Activated CD8-positive, alpha-beta memory T cell treated with anti-CD3 and anti-CD28 coated beads, Interleukin-2, amount 50 U/mL, for 4 hours (primary cell): ENCODE results near the gene IRF3.

ENCODE experiments used
- DNase-seq: peaks from one replicate; pipeline ENCODE4 v3.0.0-alpha.2; 2020

The IRF3 gene

DNA sequence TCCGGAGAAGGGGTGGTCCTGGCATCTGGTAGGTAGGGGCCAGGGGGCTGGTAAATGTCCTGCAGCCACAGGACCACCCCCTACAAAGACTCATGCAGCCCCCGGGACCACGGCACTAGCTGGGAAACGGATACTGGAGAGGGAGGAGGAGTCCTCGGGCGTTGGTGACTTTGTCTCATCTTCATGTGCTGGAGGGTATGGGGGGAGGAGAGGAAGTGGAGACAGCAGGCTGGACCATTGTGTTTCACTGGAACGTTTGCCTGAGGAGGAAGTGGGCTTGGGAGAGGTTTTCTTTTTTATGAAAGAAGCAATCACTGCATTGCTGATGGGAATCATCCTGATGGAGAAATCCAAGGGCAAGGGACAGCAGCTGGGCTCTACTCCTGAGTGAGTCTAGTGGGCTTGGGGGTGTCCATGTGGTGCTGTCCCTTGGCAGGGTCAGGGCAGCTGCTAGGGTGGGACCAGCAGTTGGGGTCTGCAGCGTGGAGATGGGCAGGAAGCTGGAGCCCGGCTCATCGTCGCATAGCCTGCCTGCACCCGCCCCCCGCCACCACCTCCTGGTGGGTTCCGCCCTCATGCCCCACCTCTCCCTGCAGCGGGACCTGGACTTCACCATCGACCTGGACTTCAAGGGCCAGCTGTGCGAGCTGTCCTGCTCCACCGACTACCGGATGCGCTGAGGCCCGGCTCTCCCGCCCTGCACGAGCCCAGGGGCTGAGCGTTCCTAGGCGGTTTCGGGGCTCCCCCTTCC is 22.1 kb upstream of the IRF3 start:
- DNase-seq, result no peak

DNA sequence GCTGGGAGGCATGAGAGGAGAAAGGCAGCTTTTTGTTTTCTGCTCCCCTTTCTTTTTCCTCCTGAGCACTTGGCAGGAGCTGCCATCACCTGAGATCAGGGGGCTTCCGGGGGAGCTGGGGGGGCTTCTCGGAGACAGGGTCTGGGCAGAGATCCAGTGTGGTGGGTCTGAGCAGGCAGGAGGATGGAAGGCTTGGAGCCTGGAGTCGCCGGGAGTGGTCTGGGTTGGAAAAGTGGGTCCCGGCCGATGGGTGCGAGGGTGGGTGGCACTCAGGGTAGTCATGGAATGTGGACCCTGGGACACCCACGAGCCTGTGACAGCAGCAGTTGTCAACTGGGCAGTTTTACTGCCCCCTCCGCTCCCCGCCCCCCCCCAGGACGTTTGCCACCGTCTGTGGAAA is 21.5 kb upstream of the IRF3 start:
- DNase-seq, result no peak

DNA sequence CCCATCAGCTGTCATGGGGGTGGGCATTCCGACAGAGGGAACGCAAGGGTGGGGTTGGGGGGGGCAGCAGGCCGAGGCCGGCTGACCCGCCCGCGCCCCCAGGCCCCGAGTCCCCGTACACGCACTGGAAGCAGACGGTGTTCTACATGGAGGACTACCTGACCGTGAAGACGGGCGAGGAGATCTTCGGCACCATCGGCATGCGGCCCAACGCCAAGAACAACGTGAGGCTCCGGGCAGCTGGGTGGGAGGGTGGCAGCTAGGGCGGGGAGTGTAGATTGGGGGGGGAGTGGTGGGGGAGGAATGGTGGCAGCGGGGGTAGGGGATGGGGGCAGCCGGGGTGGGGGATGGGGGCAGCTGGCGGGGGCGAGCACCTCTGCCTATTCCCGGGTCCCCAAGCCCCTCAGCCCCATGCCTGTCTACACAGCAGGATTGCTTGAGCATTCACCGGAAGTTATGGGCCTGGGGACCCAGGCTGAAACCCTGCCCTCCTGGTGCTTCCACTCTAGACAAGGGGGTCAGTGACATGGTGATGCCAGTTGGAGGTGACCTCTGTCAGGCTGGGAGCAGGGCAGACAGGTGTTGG is 20.9 kb upstream of the IRF3 start:
- DNase-seq, result no peak

DNA sequence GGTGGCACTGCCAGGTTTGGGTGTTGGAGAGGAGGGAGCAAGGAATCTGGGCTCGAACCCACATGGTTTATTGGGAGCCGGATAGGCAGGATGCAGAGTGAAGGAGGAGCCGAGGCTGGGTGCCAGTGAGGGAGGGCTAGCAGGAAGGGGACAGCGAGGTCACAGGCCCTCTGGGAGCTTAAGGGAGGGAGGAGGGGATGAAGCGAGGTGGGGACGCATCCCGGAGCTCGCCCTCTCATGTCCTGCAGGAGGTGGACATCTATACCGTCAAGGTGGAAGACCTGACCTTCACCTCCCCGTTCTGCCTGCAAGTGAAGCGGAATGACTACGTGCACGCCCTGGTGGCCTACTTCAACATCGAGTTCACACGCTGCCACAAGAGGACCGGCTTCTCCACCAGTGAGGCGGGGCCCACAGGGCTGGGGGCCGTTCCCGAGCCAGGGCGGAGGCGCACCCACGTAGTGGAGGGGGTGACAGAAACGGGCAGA is 20.2 kb upstream of the IRF3 start:
- no peak for DNase-seq

DNA sequence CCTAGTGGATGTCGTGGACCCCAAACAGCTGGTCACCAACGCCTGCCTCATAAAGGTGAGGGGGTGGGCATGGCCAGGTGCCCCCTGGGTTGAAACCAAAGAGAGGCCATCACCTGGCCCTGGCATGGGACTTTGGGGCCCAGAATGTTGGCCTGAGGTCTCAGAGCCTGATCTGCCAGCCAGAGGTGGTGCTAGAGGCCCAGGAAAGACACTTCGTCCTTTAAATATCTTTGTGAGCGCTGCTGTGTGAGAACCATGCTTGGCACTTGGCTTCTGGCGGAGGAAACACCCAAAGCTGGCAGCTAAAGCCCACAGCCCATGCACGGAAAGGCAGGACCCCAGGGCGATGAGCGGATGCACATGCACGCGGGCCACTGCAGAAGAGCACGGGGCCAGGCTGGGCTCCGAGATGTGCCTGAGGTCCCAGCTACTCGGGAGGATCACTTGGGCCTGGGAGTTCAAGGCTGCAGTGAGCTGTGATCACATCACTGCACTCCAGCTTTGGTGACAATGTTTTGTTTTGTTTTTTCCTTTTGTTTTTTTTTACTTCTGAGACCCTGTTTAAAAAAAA is 19.4 kb upstream of the IRF3 start:
- DNase-seq, result no peak

DNA sequence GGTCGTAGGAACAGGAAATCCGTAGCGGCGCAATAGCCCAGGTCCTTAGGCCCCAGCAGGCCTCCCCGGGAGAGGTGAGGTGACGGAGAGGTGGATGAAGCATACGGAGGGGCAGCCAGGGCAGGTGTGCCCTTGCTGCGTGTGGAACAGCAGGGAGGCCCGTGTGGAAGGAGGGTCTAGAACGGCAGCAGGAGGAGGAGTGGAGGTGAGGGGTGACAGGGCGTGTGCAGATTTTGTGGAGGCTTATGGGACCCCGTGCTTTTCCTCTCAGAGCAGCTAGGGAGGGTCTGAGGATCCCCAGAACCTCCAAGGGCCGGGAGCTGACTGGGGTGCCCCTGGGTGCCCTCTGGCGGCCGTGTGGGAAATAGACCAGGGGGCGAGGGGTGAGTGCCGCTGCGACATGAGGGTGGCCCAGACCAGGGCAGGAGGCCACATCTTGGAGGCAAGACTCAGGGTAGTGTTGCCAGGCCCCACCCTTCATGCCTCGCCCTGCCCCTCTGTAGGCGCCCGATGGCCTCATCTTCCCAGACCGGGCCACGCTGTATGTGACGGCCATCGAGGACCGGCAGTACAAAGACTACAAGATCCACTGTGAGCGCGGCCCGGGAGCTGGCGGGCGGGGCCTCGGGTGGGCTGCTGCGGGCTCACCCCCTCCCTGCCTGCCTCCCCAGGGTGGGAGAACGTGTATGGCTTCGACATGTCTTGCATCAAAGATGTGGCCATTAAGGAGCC is 18.8 kb upstream of the IRF3 start:
- no peak for DNase-seq

DNA sequence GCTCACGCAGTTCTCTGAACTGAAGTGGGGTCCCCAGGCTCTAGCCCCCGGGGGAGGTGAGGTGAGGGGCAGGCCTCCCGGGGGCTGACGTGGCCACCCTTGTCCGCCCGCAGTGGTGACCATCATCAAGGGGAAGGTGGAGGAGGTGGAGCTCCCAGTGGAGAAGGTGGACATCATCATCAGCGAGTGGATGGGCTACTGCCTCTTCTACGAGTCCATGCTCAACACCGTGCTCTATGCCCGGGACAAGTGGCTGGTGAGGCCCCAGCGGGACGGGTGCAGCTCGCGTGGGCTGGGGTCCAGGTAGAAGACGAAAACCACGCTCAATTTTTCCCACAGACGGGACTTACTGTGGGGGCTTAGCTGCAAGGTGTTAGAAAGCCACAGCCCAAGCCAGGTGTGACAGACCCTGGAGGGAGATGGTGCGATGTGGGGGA is 18.2 kb upstream of the IRF3 start:
- no peak for DNase-seq

DNA sequence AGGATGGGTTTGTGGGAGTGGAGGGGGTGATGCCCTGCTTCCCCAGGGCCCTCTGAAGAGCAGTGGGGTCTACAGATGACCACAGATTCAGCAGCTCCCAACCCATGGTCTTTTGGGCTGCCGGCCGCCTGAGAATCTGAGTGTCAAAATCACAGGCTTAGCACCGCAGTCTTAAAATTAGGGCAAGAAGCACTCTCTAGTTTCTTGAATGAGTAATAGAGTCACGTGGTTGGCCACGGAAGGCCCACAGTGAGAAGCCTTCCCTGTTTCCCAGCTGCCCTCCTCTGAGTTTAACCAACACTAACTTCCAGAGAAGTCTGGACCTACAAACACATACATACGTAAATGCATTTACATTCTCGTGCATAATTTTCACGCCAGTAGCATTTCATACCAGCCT is 16.6 kb upstream of the IRF3 start:
- DNase-seq, result no peak

DNA sequence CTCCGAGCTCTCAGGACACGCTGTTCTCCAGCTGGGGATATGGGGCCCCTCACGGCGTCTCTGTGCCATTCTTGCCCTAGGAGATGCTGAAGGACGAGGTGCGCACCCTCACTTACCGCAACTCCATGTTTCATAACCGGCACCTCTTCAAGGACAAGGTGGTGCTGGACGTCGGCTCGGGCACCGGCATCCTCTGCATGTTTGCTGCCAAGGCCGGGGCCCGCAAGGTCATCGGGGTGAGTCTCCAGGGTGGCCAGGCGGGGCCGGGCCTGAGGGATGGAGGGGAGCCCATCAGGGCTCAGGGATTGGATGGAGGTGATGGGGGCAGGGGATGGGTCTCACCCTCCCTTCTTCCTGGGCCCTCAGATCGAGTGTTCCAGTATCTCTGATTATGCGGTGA is 16.2 kb upstream of the IRF3 start:
- DNase-seq, result no peak

DNA sequence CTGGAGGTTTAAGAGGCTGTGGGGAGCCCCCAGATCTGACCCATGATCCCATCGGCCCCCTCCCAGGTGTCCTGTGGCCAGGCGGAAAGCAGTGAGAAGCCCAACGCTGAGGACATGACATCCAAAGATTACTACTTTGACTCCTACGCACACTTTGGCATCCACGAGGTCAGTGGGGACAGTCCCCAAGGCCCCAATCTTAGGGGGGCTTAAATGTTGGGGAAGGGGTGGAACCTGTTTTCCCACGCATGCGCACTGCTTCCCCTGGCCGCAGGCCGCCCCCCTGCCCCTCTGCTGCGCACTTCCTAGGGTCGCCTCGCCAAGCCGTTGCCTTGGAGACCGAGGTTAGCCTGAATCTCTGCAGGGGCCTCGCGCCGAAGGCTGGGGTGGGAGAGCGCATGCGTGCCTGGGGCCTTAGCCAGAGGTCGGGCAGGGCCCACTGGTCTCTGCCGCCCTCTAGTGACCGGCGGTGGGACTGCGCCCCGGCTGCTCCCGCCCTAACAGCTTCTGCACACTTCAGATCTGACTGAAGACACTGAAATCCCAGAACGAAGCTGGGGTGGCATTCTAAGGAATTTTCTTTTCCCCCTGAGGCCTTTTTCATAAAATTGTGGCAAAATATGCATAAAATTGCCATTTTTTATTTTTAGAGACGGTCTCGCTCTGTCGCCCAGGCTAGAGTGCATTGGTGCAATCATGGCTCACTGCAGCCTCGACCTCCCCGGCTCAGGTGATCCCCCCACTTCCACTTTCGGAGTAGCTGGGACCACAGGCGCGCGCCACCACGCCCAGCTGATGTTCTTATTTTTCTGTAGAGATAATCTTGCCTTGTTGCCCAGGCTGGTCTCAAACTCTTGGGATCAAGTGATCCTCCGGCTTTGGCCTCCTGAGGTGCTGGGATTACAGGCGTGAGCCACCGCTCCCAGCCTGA is 15.0 kb upstream of the IRF3 start:
- peak; percentile 97 for DNase-seq

DNA sequence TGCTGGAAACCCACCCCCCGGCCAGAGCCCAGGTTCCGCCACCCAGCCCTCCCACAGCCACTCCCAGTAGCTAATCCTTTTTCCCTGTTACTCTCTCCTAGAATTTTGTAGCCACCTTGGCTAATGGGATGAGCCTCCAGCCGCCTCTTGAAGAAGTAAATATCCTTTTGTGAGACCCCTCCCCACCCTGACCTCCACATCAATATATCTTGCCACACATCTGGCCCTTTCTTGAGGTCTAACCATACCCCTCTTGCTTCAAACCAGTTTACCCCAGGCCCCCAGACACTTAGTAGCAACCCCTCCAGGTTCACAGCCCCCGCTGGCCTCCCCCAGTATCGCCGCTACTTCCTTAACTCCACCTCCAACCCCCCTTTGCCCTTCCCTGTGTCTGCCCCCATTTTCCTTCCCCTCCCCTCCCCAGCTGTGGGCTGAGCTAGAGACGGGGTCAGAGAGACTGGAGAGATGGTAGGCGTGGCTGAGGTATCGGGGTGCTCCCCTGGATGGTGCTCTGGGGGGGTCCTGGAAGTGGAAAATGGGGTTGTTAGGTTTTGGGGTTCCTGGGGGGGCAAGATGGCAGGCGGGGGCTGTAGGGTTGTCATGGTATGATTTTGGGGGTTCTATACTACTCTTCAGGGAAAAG is 14.2 kb upstream of the IRF3 start:
- peak; percentile 17 for DNase-seq

DNA sequence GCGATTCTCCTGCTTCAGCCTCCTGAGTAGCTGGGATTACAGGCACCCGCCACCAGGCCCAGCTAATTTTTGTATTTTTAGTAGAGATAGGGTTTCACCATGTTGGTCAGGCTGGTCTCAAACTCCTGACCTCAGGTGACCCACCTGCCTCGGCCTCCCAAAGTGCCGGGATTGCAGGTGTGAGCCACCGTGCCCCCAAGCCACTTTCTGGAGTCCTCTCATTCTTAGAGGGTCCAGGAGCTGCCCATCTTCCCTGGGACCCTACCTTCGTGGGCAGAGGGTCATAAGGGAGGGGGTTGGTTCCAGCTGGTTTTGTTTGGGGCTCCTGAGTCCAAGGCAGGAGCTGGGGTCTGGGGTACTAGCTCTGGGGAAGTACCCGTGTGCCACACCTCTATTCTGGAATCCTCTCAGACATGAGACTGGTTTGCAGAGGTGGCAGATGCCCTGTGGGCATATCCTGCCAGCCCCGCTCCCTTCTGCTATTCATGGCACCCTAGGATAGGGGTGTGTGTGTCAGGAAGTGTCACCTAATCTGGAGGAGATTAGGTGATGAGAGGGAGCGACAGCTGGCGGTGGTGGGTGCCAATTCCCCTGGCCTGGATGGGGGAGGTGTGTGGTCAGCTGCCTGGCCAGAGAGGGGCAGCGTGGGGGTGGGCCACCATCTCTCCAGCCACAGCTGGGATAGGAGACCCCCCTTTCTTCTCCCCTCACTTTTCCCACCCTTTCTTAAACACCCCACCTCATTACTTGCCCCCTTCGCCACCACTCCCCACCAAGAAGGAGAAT is 13.5 kb upstream of the IRF3 start:
- no peak for DNase-seq

DNA sequence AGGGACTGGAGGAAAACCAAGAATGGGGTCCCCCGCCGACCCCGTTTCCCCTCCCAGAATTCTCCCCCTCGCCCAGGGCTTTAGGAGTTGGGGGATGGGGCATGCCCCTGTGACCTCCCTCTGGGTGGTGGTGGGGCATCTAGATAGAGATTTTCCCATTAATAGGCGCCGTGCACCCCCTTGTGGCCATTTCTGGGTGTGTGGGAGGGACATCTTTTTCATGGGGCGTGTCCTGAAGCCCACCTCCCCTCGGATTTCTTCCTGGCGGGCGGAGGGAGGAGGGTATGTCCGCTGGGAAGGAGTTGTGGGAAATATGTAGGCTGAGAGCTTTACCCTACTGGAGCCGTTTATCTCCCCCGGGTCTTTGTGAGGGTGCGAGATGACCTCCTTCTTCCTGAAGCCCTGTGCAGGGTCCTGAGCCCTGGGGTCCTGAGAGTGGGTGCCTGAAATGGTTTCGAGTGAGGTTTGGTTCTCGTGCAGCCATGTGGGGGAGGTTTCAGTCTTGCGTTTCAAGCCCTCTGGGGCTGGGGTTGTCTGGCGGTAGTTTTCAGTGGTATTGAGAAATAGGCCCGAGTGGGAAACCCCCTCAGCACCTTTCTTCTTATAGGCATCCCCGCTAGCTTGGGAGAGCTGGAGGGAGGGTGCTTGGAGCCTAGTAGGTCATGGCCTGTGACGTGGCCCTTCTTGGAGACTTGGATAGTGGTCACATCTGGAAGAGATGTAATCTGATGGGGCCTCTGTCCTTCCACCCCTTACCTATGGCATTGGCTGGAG is 12.4 kb upstream of the IRF3 start:
- peak; percentile 80 for DNase-seq

DNA sequence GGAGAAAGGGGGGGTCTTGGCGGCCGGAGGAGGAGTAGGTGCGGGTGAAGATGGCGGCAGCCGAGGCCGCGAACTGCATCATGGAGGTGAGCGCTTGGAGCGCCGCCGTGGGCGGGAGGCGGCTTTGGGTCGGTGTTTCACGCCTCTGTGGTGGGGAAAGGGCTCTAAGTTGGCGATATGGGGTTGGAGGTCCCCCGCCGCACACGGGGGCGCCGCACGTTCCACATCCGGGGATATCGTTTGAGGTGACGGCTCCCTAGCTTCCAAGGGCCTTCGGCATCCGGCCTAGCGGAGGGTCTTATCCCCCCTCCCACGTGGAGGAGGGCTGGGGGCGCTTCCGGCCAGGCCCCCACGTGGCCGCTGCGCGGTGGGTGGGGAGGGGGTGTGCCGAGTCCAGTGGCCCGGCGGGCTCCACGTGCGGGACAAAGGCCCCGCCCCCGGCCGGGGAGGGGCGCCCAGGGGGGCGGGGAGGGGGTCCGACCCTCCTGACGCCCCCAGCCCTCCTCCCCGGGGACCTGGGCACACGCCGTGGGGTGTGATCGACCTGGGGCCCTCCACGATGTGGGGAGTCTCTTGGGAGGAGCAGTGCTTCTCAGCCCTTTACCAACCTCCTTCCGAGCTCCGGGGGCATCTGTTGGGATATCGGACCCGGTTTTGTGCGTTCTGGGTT is 11.7 kb upstream of the IRF3 start, which contains the start of gene PRMT1:
Gene PRMT1 (plus strand): TSS at position 41 of the 670 bp plus-strand sequence. CDS start 10 bp downstream, at position 51.
- peak; percentile 54 for DNase-seq

DNA sequence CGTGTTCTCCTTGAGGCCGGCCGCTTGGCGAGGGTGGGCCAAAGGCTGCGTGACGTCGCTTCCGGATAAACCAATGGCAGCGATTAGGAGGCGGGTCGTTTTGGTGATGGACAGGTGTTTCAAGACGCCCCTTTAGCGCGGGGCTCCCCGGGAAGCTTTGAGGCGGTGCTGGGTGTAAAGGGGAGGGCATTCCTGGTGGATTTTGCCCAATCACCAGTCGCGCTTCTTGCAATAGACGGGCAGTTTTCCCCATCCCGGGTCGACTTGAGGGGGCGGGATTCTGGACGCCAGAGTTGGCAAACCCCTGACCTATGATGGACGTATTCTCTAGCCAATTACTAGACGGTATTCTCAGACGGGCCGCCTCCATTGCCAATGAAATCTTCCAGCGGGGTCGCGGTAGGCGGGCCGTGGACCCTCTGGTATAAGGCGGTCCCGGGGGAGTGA is 11.2 kb upstream of the IRF3 start:
- DNase-seq, result peak; percentile 97

DNA sequence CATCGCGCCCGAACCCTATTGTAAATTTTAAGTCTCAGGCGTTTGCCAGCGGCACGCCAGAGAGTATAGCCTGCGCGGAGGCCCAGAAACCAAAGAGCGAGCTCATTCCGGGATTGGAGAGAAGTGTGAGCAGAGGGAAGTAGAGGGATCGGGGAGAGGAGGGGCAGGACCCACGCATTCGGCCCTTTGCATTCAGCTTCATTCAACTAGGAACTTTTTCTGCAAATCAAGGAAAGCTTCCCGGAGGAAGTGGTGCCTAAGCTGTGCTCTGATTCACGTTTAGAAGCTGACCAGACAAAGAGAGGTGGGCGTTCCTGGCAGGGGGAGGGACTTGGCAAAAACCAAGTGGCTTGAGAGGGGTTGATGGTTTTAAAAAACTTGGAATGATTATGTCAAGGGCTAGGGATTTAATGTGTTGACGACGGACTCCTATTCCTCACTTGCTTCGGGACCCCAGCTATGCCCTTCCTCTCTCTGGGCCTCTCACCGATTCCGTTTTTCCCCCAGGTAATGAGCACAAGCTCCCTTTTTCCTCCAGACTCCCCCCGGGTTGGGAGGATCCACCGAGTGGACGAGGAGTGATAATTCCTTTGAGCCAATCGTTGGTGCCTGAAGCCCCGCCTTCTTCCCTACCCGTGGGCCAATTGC is 10.6 kb upstream of the IRF3 start:
- DNase-seq, result peak; percentile 57

DNA sequence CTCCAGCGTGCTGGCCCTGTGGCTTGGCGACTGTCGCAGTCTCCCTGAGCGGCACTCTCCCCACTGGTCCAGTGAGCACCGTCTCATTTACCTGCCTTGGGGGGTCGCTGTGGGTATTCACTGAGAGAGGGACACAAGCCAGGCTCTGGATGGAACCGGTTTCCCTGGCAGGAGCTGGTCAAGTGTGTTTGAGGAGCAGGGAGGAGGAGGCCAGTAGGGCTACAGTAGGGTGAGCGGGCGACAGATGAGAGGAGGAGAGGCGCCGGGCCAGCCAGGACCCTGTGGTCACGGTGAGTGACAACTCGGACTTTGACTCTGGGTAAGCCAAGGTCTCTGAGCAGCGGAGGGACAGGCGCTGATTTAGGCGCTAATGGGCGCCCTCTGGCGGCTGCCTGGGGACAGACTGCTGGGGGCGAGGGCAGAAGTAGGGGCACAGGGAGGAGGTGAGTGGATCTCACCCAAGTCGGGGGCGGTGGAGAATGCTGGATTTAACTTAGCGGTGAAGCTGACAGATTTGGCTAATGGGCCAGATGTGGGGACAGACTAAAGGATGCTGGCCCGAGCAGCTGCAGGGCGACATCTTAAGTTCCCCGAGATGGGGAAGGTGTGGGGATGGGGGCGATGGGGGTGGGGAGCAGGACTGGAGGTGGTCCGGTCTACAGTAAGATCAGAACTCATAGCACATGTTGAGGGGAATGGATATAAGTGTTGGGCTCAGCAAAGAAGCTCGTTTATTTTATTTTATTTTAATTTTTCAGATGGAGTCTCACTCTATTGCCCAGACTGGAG is 6.7 kb upstream of the IRF3 start:
- DNase-seq, result peak; percentile 81

DNA sequence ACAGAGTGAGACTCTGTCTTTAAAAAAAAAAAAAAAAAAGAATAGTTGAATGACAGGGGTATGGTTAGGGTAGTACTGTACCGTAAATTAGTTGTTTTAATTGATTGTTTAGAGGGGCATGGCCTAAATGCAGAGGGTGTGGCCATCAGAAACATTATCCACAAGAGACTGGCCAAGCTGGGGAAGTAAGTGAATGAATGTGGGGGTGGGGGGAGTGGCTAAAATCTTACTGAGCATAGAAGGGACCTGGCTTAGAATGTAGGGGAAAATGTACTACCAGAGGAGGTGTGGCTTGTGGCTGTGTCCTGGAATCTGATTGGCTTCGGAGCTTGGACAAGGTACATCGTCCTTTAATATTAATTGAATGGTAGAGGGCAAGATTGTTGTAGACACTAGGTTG is 3.9 kb upstream of the IRF3 start:
- DNase-seq, result no peak
